GM21619 (cell line): Measurements from ENCODE around the gene RNU7-1.
A peak's percentile ranks its signal among the peaks of the same experiment; 100 is the strongest.

Source experiments
- ATAC-seq: cut with Tn5 transposase; IDR thresholded peaks from one replicate; pipeline ENCODE4 v1.9.1; 2021; ENCODE audit not compliant: unreplicated experiment

RNU7-1 gene

GRCh38 chr12:6963016-6963731 lies 19.6 kb downstream of the RNU7-1 start:
- no peak for ATAC-seq

GRCh38 chr12:6963791-6964413 lies 20.3 kb downstream of the RNU7-1 start:
- no peak for ATAC-seq

GRCh38 chr12:6964605-6965025 lies 21.0 kb downstream of the RNU7-1 start:
- ATAC-seq, result no peak

- peak; percentile 38 for ATAC-seq
Measured at GRCh38 chr12:6965026-6965661, 21.5 kb downstream of the RNU7-1 start.

- no peak for ATAC-seq
Measured at GRCh38 chr12:6965714-6966113, 22.1 kb downstream of the RNU7-1 start.

GRCh38 chr12:6966351-6966750 lies 22.7 kb downstream of the RNU7-1 start:
- no peak for ATAC-seq

- ATAC-seq, result no peak
Measured at GRCh38 chr12:6967651-6968100, 24.1 kb downstream of the RNU7-1 start.

GRCh38 chr12:6968426-6968825 lies 24.8 kb downstream of the RNU7-1 start:
- ATAC-seq, result no peak

- peak; percentile 10 for ATAC-seq
Measured at GRCh38 chr12:6970096-6970527, 26.5 kb downstream of the RNU7-1 start.

GRCh38 chr12:6974180-6974579 lies 30.6 kb downstream of the RNU7-1 start:
- no peak for ATAC-seq

- ATAC-seq, result no peak
Measured at GRCh38 chr12:6975297-6976032, 31.8 kb downstream of the RNU7-1 start.

- ATAC-seq, result no peak
Measured at GRCh38 chr12:6977653-6978052, 34.0 kb downstream of the RNU7-1 start.

- no peak for ATAC-seq
Measured at GRCh38 chr12:6978188-6978587, 34.6 kb downstream of the RNU7-1 start.

GRCh38 chr12:6978611-6979011 lies 35.0 kb downstream of the RNU7-1 start:
- ATAC-seq, result no peak

GRCh38 chr12:6979021-6979420 lies 35.4 kb downstream of the RNU7-1 start:
- ATAC-seq, result no peak

GRCh38 chr12:6979453-6979852 lies 35.8 kb downstream of the RNU7-1 start:
- no peak for ATAC-seq

- no peak for ATAC-seq
Measured at GRCh38 chr12:6980075-6980474, 36.5 kb downstream of the RNU7-1 start.

- no peak for ATAC-seq
Measured at GRCh38 chr12:6980740-6981139, 37.1 kb downstream of the RNU7-1 start.

GRCh38 chr12:6981152-6982052 lies 37.8 kb downstream of the RNU7-1 start:
- ATAC-seq, result no peak

GRCh38 chr12:6982532-6982931 lies 38.9 kb downstream of the RNU7-1 start:
- ATAC-seq, result no peak
